Activated CD4-positive, alpha-beta T cell treated with anti-CD3 and anti-CD28 coated beads, Interleukin-2, amount 50 U/mL, for 24 hours (primary cell): Measurements from ENCODE around the gene ATP5F1D.
"Not testable (repeated sequence)": the region's sequence is repeated elsewhere in the genome, so short reads cannot be mapped to it uniquely, and the experiment has no call there.

Experiments
- DNase-seq, 2 donors: peaks; one replicate each; pipeline ENCODE4 v3.0.0-alpha.2; 2020; ENCODE audit warnings: low read depth in 1 of 2, low spot score in 1 of 2

ATP5F1D gene

DNA sequence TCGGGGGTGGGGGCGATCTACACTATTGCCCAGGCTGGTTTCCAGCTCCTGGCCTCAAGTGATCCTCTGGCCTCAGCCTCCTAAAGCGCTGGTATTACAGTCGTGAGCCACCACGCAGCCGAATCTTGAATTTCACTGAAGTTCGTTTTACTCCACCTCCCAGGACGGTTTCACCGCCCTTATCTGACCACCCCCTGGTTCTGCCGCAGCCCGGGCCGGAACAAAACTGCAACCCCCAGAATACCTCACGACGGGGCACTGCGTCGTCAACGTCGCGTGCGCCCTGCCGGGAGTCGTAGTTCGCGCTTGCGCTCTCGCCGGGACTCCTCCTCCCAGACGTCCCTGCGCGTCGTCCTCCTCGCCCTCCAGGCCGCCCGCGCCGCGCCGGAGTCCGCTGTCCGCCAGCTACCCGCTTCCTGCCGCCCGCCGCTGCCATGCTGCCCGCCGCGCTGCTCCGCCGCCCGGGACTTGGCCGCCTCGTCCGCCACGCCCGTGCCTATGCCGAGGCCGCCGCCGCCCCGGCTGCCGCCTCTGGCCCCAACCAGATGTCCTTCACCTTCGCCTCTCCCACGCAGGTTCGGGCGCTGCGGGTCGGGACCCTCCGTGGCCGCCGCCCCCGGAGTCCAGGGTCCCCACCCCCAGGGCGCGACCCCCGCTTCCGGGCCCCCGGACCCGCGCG lies at the start of gene ATP5F1D:
Gene ATP5F1D, plus strand, starts transcription at position 335 of the 679 bp plus-strand sequence. Its CDS starts 100 bp downstream, at position 435.
- DNase-seq = peak; percentile 81 to 86

GRCh38 chr19:1199531-1199930 lies 42.0 kb upstream of the ATP5F1D start:
- no peak for DNase-seq

DNA sequence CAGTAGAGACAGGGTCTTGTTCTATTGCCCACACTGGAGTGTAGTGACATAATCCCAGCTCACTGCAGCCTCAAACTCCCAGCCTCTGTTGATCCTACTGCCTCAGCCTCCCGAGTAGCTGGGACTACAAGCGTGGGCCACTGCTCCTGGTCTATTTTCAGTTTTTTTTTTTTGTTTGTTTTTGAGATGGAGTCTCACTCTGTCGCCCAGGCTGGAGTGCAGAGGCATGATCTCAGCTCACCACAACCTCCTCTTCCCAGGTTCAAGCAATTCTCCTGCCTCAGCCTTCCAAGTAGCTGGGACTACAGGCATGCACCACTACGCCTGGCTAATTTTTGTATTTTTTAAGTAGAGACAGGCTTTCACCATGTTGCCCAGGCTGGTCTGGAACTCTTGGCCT lies 40.9 kb upstream of the ATP5F1D start:
- DNase-seq = not testable (repeated sequence)

GRCh38 chr19:1205114-1206099 lies 36.1 kb upstream of the ATP5F1D start, which contains the start of gene STK11:
Gene STK11, plus strand, starts transcription at chr19:1205778. Its CDS starts 1,136 bp downstream, at chr19:1206914.
- DNase-seq = peak; percentile 98 to 99

DNA sequence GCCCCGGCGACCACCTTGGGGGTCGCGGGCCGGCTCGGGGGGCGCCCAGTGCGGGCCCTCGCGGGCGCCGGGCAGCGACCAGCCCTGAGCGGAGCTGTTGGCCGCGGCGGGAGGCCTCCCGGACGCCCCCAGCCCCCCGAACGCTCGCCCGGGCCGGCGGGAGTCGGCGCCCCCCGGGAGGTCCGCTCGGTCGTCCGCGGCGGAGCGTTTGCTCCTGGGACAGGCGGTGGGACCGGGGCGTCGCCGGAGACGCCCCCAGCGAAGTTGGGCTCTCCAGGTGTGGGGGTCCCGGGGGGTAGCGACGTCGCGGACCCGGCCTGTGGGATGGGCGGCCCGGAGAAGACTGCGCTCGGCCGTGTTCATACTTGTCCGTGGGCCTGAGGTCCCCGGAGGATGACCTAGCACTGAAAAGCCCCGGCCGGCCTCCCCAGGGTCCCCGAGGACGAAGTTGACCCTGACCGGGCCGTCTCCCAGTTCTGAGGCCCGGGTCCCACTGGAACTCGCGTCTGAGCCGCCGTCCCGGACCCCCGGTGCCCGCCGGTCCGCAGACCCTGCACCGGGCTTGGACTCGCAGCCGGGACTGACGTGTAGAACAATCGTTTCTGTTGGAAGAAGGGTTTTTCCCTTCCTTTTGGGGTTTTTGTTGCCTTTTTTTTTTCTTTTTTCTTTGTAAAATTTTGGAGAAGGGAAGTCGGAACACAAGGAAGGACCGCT lies 35.2 kb upstream of the ATP5F1D start:
- no peak for DNase-seq

GRCh38 chr19:1206864-1207450 lies 34.6 kb upstream of the ATP5F1D start:
- no peak for DNase-seq

GRCh38 chr19:1208830-1209229 lies 32.7 kb upstream of the ATP5F1D start:
- not testable (repeated sequence) for DNase-seq

- DNase-seq = no peak
Measured at GRCh38 chr19:1210227-1210538, 31.4 kb upstream of the ATP5F1D start.

DNA sequence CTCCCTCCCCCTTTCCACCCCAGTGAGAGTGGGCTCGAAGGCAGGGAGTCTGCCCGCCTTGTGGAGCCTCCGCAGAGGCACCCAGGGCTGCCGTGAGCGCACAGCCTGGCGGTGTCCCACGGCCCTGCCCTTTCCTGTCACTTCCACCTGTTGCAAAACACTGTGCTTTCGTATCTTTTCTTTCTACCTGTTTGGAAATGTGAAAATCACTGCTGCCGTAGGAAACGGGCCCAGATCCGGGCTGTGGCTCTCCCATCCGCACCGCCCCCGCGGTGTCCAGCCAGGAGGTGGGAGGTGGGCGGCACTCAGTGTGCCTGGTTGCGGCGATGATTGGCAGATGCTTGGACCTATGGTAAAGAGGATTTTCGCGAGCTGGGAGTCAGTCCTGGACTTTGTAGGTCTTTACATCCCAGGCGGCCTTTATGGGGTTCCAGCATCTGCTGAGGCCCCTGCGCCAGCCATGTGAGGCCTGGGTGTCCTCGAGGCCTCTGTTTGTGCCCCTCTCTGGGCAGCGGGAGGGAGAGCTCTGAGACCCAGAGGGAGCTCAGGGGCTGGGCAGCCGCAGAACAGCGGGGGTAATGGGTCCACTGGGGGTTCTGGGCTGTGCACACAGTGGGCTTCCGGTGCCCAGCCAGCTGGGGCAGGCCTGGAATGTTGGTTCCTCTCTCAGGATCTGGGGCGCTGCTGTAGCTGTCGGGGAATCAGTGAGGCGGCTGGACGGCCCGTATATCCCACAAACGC lies 29.9 kb upstream of the ATP5F1D start:
- no peak for DNase-seq

DNA sequence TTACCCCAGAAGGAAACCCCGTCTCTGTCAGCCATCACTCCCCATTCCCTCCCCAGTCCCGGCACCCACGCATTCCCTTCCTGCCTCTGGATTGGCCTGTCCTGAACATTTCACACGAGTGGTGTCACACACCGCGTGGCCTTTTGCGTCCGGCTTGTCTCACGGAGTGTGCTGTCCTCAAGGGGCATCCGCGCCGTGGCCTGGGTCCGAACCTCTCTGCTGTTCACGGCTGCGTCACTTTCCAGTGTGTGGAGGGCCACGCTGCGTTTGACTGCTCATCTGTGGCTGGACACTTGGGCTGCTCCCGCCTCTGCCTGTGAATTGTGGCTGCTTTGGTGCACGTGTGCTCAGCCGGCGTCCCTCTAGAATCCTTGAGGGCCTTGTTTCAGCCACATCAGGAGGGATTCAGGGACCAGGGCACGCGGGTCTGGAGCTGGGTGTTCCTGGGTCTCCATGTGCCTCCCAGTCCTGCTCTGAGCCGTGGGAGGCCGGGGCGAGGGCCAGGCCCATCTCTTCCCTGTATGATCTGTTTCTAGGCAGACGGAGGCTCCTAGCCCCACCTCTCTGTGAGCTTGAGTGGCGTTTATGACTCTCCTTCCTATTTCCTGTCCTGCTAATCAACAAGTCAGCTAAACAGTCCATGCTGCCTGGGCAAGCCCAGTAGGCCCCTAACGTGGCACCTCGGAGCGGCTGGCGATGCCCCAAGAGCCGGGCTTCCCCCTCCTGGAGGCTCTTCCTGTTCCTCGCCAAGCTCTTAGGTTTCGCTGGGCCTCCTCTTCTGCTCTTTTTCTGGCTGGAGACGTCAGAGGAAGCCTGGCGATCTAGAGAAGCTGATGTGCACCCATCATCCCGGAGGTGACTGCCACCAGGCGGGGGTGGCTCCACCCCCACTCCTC lies 27.9 kb upstream of the ATP5F1D start:
- no peak for DNase-seq

DNA sequence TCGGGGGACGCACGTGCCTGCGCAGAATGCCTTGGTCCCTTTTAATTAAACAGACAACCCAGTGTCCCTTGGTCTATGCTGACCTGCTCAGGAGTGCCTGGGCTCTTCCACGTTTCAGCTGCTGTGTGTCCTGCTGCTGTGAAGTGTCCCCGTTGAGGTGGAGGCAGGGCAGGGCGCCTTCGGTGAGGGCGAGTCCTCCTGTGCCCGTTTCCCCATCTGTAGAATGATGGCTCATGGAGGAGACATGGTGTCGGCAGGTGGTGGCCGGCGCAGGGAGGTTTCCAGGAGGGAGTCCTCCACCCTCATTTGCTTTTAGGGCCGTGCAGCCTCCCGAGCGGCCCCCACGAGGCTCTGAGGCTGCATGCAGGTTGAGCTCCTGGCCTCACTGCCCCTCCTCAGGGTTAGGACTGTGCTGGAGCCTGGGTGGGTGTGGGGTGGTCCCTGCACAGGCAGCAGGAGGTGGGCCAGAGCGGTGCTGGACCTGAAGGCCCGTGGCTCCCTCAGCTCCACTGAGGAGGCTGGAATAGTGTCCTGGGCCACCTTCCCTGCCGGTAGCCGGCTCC lies 27.2 kb upstream of the ATP5F1D start:
- no peak for DNase-seq

- no peak for DNase-seq
Measured at GRCh38 chr19:1214862-1215731, 26.5 kb upstream of the ATP5F1D start.

- DNase-seq = no peak
Measured at GRCh38 chr19:1216756-1217155, 24.8 kb upstream of the ATP5F1D start.

GRCh38 chr19:1217366-1217765 lies 24.2 kb upstream of the ATP5F1D start:
- no peak for DNase-seq

GRCh38 chr19:1218751-1219567 lies 22.6 kb upstream of the ATP5F1D start:
- no peak for DNase-seq

- DNase-seq = no peak
Measured at GRCh38 chr19:1219786-1220476, 21.6 kb upstream of the ATP5F1D start.

GRCh38 chr19:1220477-1220930 lies 21.0 kb upstream of the ATP5F1D start:
- no peak for DNase-seq
